HCT116 (cell line): ENCODE data around the gene BRICD5. TPM values are rescaled to one million over a fixed set of nuclear protein-coding genes. Genes with fewer than 3 reads are reported as not detected.

ENCODE experiments used
- ATAC-seq: fragments of 200-7000 bp; cut with Tn5 transposase; 2 replicates; pipeline ENCODE4 v1.9.1; 2020; ENCODE audit warnings: mild to moderate bottlenecking, moderate library complexity
- BruUV-seq: library from RNA; stranded (reverse); fragments of 400-500 nt; replicated peaks from 2 replicates; lab custom pipeline; 2021; lab: Mats Ljungman, UMichigan
- CTCF ChIA-PET: fragments of 300-600 bp; sonication (Branson Sonifier 250); formaldehyde crosslinking; loops from one replicate; lab custom pipeline; 2021; ENCODE audit warnings: antibody characterized with exemption; lab: Charles Lee
- POLR2A ChIA-PET: fragments of 300-600, 350-600 bp; sonication (Branson Sonifier 250); formaldehyde crosslinking; loops from one replicate; lab custom pipeline; 2021; ENCODE audit warnings: antibody characterized with exemption; lab: Charles Lee
- RAD21 ChIA-PET, 2 experiments: fragments of 300-600 bp; sonication (Branson Sonifier 250); formaldehyde crosslinking; loops; one replicate each; lab custom pipeline; 2023; ENCODE audit warnings: low total read pairs in 2 of 2; ENCODE audit not compliant: uncharacterized antibody in 2 of 2, unreplicated experiment in 2 of 2, low non-redundant PET in 1 of 2; lab: Charles Lee
- DNase-seq: peaks from one replicate; pipeline ENCODE4 v3.0.0-alpha.2; 2010; ENCODE audit warnings: low read depth, low spot score
- H2AFZ ChIP-seq: fragments of 200-600 bp; shearing (Covaris generic), sonication (generic); 2 replicates; pipeline ENCODE4 v1.6.1; 2017; ENCODE audit warnings: low read depth, mixed run types, mixed read lengths, antibody characterized with exemption, low read length; ENCODE audit not compliant: poor library complexity, severe bottlenecking
- H3K27ac ChIP-seq: 2 replicates; pipeline ENCODE4 v1.5.1; 2012; ENCODE audit warnings: low read depth, low read length
- H3K27me3 ChIP-seq: fragments of 200-600 bp; sonication (generic); 2 replicates; pipeline ENCODE4 v1.6.1; 2016; ENCODE audit warnings: mixed run types, low read length, mixed read lengths; ENCODE audit not compliant: insufficient read depth
- H3K36me3 ChIP-seq, 2 experiments: fragments of 200-500 bp in 1 of 2; fragments of 200-600 bp in 1 of 2; sonication (Bioruptor generic) in 1 of 2; sonication (generic) in 1 of 2; 2 replicates each; pipeline versions ENCODE4 v1.5.1 to v1.6.1; 2014 to 2016; ENCODE audit warnings: low read length in 2 of 2, inconsistent platforms in 1 of 2, mixed read lengths in 1 of 2, mixed run types in 1 of 2; ENCODE audit not compliant: insufficient read depth in 2 of 2, control insufficient read depth in 1 of 2
- H3K4me1 ChIP-seq, 2 experiments: fragments of 200-600 bp in 1 of 2; sonication (generic) in 1 of 2; 2 replicates each; pipeline versions ENCODE4 v1.5.1 to v1.6.1; 2012 to 2017; ENCODE audit warnings: low read length in 2 of 2, inconsistent platforms in 1 of 2, mild to moderate bottlenecking in 1 of 2, mixed read lengths in 1 of 2, mixed run types in 1 of 2, moderate library complexity in 1 of 2; ENCODE audit not compliant: insufficient read depth in 2 of 2, control insufficient read depth in 1 of 2
- H3K4me2 ChIP-seq: fragments of 200-600 bp; sonication (generic); 2 replicates; pipeline ENCODE4 v1.6.1; 2017; ENCODE audit warnings: mixed run types, low read length, mixed read lengths
- H3K4me3 ChIP-seq, 2 experiments: fragments of 200-600 bp in 1 of 2; sonication (generic) in 1 of 2; replicated peaks in 1 of 2; 2 replicates each; pipeline ENCODE4 v1.5.1; 2011 to 2016; ENCODE audit warnings: low read length in 2 of 2, control low read depth in 1 of 2, low read depth in 1 of 2, mild to moderate bottlenecking in 1 of 2, mixed read lengths in 1 of 2, mixed run types in 1 of 2
- H3K79me2 ChIP-seq: fragments of 200-600 bp; sonication (generic); 2 replicates; pipeline ENCODE4 v1.6.1; 2017; ENCODE audit warnings: mild to moderate bottlenecking, mixed run types, low read length, moderate library complexity, mixed read lengths; ENCODE audit not compliant: insufficient read depth
- H3K9ac ChIP-seq: fragments of 200-600 bp; sonication (generic); 2 replicates; pipeline ENCODE4 v1.6.1; 2016; ENCODE audit warnings: low read length, mixed read lengths
- H3K9me2 ChIP-seq: fragments of 200-600 bp; sonication (generic), shearing (Covaris generic); 2 replicates; pipeline ENCODE4 v1.6.1; 2017; ENCODE audit warnings: mixed run types, mild to moderate bottlenecking, moderate library complexity; ENCODE audit not compliant: insufficient read depth
- H3K9me3 ChIP-seq, 2 experiments: fragments of 200-500 bp in 1 of 2; fragments of 200-600 bp in 1 of 2; sonication (Bioruptor generic) in 1 of 2; sonication (generic) in 1 of 2; 2 replicates each; pipeline ENCODE4 v1.6.1; 2014 to 2017; ENCODE audit warnings: low read length in 2 of 2, mixed read lengths in 2 of 2, inconsistent platforms in 1 of 2, low read depth in 1 of 2, mild to moderate bottlenecking in 1 of 2, mixed run types in 1 of 2, moderate library complexity in 1 of 2; ENCODE audit not compliant: control insufficient read depth in 1 of 2, insufficient read depth in 1 of 2
- H4K20me1 ChIP-seq: fragments of 200-600 bp; sonication (generic), shearing (Covaris generic); 2 replicates; pipeline ENCODE4 v1.6.1; 2017; ENCODE audit warnings: mixed run types, mild to moderate bottlenecking, moderate library complexity; ENCODE audit not compliant: insufficient read depth
- ELF1 ChIP-seq: IDR thresholded peaks from 2 replicates; pipeline ENCODE4 v1.6.1; 2012; ENCODE audit warnings: low read depth, borderline replicate concordance
- JUND ChIP-seq: IDR thresholded peaks from 2 replicates; pipeline ENCODE4 v1.6.1; 2012
- POLR2AphosphoS5 ChIP-seq: IDR thresholded peaks from 2 replicates; pipeline ENCODE4 v1.6.1; 2011; ENCODE audit warnings: mild to moderate bottlenecking, low read depth, low read length, moderate library complexity
- TCF7L2 ChIP-seq: IDR thresholded peaks from 2 replicates; pipeline ENCODE4 v1.7.0; 2011; ENCODE audit warnings: borderline replicate concordance, inconsistent platforms; ENCODE audit not compliant: insufficient read depth, insufficient read length; ENCODE audit errors: extremely low read depth
- YY1 ChIP-seq: IDR thresholded peaks from 2 replicates; pipeline ENCODE4 v1.6.1; 2011; ENCODE audit warnings: low read length, low read depth, moderate library complexity, mild to moderate bottlenecking; ENCODE audit not compliant: insufficient replicate concordance; ENCODE audit errors: extremely low read depth
- ZFX ChIP-seq: fragments of 450-650 bp; IDR thresholded peaks from 2 replicates; pipeline ENCODE4 v1.6.1; 2017
- intact Hi-C: fragments of 100-400 bp; cut with micrococcal nuclease; formaldehyde crosslinking; loops from 2 replicates; pipeline ENCODE4 v1.10.0; 2022
- total RNA-seq: library from RNA; stranded (reverse); gene quantifications from one replicate; pipeline ENCODE4 v1.2.1, GENCODE V29; 2021; ENCODE audit not compliant: unreplicated experiment
- TF ChIP-seq, protein P1 (sequence below): IDR thresholded peaks from 2 replicates; pipeline ENCODE4 v1.6.1; 2012; ENCODE audit warnings: low read depth

The BRICD5 gene
- total RNA-seq, 1 experiment from 2014 or later, result 9.8 TPM

DNA sequence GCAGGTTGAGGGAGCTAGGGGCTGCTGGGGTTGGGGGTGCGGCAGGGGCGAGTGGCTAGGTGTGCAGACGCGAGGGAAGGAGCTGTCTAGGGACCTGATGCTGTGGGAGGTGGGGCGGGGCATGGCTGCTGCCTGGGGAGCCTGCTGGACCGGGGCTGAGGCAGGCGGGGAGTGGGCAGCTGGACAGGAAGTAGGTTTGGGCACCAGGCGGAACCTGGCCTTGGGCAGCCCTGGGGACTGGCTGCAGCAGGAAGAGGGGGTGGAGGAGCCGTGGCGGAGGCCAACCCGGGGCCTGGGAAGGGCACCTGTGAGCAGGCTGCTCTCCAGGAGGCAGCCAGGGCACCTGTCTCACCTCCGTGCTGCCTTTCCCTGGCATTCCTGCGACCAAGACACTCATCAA, 19.7 kb upstream of the BRICD5 start:
- peaks cover 14 to 15% of the 10 kb centered on the region in 2 experiments for H3K4me1 ChIP-seq
- no peak overlapping the region; the same call in 1 of the 2 replicates for H3K27ac ChIP-seq
- ATAC-seq, result no peak
- no peaks in the 10 kb centered on the region for H3K9me2 ChIP-seq
- H3K9ac ChIP-seq, result no peak overlapping the region
- TF ChIP-seq POLR2AphosphoS5, result no peak
- TF ChIP-seq, protein P1, sequence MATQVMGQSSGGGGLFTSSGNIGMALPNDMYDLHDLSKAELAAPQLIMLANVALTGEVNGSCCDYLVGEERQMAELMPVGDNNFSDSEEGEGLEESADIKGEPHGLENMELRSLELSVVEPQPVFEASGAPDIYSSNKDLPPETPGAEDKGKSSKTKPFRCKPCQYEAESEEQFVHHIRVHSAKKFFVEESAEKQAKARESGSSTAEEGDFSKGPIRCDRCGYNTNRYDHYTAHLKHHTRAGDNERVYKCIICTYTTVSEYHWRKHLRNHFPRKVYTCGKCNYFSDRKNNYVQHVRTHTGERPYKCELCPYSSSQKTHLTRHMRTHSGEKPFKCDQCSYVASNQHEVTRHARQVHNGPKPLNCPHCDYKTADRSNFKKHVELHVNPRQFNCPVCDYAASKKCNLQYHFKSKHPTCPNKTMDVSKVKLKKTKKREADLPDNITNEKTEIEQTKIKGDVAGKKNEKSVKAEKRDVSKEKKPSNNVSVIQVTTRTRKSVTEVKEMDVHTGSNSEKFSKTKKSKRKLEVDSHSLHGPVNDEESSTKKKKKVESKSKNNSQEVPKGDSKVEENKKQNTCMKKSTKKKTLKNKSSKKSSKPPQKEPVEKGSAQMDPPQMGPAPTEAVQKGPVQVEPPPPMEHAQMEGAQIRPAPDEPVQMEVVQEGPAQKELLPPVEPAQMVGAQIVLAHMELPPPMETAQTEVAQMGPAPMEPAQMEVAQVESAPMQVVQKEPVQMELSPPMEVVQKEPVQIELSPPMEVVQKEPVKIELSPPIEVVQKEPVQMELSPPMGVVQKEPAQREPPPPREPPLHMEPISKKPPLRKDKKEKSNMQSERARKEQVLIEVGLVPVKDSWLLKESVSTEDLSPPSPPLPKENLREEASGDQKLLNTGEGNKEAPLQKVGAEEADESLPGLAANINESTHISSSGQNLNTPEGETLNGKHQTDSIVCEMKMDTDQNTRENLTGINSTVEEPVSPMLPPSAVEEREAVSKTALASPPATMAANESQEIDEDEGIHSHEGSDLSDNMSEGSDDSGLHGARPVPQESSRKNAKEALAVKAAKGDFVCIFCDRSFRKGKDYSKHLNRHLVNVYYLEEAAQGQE, result no peak
- no peak for TF ChIP-seq YY1
- TF ChIP-seq ZFX, result no peak
- TF ChIP-seq TCF7L2, result no peak
- no peak for TF ChIP-seq ELF1
- no peak for TF ChIP-seq JUND
- H4K20me1 ChIP-seq, result no peaks in the 10 kb centered on the region; the same call in 1 of the 2 replicates
- no TSS peak for BruUV-seq
- no peak overlapping the region for H3K4me3 ChIP-seq
- peaks cover 44% of the 10 kb centered on the region for H3K79me2 ChIP-seq
- intact Hi-C loops, result no loop called here
- H2AFZ ChIP-seq, result no peak overlapping the region
- H3K9me3 ChIP-seq, result no peaks in the 10 kb centered on the region
- H3K4me2 ChIP-seq, result no peak overlapping the region
- DNase-seq, result no peak
- ChIA-PET RAD21 (no interaction called here), POLR2A (no interaction called here), CTCF (no interaction called here)
- H3K27me3 ChIP-seq, result no peaks in the 10 kb centered on the region
- peaks cover 9 to 19% of the 10 kb centered on the region in 2 experiments; a peak in 3 of 4 replicates for H3K36me3 ChIP-seq
